HEK293 (cell line): ENCODE data around the gene ACOT2.

ENCODE experiments used
- GFI1B ChIP-seq: fragments of 450-650 bp; formaldehyde crosslinking; IDR thresholded peaks from 2 replicates; pipeline ENCODE4 v1.5.1; 2016; ENCODE audit warnings: missing biosample characterization, missing genetic modification characterization
- ZNF114 ChIP-seq: fragments of 450-650 bp; formaldehyde crosslinking; IDR thresholded peaks from 2 replicates; pipeline ENCODE4 v1.5.0; 2017; ENCODE audit warnings: missing biosample characterization, missing genetic modification characterization

DNA sequence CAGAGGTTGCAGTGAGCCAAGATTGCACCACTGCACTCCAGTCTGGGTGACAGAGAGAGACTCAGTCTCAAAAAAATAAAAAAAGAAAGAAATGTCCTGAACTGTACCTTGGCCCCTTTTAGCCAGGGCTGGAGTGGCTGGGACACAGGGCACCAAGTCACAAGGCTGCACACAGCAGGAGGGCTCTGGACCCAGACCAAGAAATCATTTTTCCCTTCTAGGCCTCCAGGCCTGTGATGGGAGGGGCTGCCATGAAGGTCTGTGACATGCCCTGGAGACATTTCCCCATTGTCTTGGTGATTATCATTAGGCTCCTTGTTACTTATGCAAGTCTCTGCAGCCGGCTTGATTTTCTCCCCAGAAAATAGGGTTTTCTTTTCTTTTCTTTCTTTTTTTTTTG is 38.2 kb downstream of the ACOT2 start:
- TF ChIP-seq ZNF114 (no peak), GFI1B (tag by site-specific recombination) (no peak)
